Muscle of back (tissue), 11 donors: Measurements from ENCODE around the gene SLC16A12. TPM values are rescaled to one million over a fixed set of nuclear protein-coding genes. Genes with fewer than 3 reads are reported as not detected.
A peak's percentile ranks its signal among the peaks of the same experiment; 100 is the strongest.
"Not testable (repeated sequence)": the region's sequence is repeated elsewhere in the genome, so short reads cannot be mapped to it uniquely, and the experiment has no call there.

Experiments used
- DNase-seq, 3 donors: peaks; one replicate each; pipeline versions ENCODE4 v3.0.0 to v3.0.0-alpha.2; 2013
- polyA plus RNA-seq, 10 donors: library from polyadenylated mRNA; unstranded; fragments of 120-200 nt; gene quantifications; one replicate each; pipeline ENCODE4 v1.2.1, GENCODE V29; 2013; ENCODE audit not compliant: insufficient read length in 10 of 10

SLC16A12 gene
- polyA plus RNA-seq, 10 donors = 0.86 to 2.6 (median 1.5) TPM

DNA sequence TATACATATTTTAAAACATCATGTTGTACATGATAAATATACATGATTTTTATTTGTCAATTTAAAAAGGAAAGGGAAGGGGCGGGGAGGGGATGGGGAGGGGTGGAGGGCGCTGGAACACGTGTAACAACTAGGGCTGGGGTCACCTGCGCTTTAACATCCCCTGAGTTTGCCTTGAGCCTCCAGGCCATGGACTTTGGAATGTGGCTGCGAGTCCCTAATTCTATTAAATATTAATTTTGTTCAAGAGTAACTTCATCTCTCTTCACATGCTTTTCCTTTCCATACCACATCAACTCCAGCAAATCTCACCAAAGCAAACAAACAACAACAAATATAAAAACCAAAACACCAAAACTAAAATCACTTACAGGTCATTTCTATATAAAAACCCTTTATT lies 110.4 kb downstream of the SLC16A12 start:
- DNase-seq = no peak

- no peak for DNase-seq
Observed at GRCh38 chr10:89421018-89421476, 114.3 kb downstream of the SLC16A12 start.

DNA sequence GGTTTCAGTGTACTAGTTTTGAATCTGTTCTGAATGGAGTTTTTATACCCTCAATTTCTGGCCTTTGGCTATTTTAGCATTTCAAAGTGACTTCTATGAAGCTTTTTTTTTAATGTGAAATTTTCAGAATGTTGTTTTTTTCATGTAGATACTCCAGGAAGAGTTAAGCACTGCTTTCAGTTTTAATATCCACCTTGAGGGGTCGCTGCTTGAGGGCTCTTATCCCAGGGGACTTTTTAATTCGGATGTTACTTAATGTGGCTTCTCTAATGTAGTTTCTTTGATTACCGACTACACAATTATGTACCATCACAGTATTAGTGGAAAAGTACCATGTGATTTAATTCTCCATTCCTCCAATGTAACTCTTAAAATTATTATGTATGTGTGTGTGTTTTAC lies 115.8 kb downstream of the SLC16A12 start:
- DNase-seq = peak in 1 of 3 donors; percentile 30

DNA sequence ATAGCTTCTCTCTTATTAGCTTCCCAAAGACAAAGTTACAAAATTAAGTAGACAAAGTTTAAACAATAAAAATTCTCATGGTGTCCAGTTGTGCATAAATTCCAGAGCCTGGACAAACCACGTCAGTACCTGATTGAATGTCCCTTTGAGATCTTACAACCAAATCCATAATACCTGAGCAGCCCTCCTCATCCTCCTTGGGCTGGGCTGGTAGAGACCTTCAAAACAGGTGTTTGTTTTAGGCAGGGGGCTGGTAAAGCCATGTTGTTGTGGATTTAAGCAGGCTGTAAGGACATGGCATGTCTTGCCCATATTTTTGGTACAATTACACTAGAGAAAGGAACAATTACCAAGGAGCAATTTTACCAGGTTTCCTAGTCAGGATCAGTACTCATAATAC lies 118.9 kb downstream of the SLC16A12 start:
- DNase-seq = no peak

DNA sequence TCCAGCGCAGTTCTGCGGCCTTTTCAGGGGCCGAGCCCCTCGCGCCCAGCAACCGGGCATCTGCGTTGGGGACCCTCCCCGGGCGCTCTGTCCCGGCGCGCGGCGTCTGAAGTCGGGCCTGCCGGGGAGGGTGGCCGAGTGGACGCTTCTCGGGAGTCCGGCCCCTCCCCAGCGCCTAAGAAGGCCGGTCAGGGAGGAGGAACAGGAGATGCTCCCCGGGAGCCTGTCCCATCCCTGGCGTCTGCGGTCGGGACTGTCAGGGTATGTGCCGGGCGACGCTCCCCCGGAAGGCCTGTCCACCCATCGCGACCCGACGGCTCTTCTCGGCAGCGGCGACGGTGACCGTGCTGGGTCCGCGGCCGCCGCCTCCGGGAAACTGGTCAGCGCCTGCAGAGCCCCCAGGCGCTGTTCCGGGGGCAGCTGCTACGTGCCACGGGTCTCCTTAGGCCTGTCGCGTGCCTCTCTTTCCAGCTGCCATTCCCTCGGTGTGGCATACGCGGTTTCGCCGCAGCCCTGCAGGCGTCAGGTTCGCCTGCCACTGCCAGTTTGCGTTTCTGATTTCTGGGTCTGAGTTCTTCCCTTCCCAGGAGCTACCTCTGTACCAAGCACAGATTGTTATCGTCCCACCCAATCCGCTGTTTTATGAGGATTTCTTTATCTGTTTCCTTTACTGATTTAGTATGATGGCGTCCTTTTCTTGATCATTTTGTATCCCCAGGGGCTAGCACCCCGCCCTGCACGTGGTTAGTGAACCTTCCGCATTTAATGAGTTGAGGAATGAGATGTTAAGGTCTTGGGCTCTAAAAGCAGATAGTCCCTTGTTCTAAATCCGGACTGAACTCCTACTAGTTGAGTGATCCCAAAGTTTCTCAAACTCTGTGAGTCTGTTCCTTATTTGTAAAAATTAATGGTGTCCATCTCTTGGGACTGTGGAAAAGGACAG lies 120.2 kb downstream of the SLC16A12 start:
- peak; percentile 44 to 92 (median 64) for DNase-seq

DNA sequence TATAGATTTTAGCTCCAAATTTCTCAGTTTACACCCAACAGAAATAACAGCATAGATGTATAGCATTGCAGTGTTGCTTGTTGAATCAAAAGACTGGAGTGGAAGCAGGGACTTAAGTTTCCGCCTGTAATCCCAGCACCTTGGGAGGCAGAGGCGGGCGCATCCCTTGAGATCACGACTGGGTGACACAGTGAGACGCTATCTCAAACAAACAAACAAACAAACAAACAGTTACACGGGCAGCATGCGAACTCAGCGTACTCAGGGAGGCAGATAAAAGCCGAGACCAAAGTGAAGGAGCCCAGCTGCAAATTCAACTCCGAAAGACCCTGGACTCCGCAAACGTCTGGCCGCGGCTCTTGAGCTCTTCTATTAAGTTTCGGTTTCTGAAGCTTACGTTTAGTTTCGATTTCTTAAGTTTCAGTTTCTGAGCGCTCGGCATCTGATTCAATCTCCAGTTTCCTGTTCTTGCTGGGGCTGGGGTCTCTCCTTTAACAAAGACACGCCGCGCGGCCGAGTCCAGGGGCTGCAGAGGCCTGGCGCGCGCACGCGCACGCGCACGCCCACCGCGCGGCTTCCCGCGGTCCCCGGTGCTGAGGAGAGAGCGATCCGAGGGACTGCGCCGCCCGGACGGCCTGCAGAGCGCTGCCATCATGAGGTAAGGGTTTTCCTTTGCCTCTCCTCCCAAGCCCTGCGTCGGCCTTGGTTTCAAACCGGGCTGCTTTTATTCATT lies 121.1 kb downstream of the SLC16A12 start, which contains the start of gene IFIT5:
Gene IFIT5 (plus strand): TSS at position 423 of the 733 bp plus-strand sequence. CDS start 231 bp downstream, at position 654.
- DNase-seq = peak; percentile 75 to 96 (median 89)

DNA sequence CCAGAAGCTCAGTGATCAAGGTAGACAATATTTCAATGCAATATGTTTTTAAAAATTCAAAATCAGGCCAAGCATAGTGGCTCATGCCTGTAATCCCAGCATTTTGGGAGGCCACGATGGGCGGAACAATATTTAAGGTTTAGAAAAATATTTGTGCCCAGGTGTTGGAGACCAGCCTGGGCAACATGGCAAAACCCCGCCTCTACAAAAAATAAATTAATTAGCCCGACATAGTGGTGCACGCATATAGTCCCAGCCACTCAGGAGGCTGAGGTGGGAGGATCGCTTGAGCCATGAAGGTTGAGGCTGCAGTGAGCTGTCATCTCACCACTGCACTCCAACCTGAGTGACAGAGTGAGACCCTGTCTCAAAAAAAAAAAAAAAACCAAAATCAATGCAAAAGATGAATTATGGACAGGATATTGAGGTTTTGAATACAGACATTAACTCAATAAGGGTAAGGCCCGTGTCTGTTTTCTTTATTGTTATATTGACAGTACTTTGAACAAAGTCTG lies 121.9 kb downstream of the SLC16A12 start:
- no peak for DNase-seq

GRCh38 chr10:89412276-89412675 lies 123.1 kb downstream of the SLC16A12 start:
- not testable (repeated sequence) for DNase-seq

GRCh38 chr10:89411135-89411534 lies 124.3 kb downstream of the SLC16A12 start:
- not testable (repeated sequence) for DNase-seq

DNA sequence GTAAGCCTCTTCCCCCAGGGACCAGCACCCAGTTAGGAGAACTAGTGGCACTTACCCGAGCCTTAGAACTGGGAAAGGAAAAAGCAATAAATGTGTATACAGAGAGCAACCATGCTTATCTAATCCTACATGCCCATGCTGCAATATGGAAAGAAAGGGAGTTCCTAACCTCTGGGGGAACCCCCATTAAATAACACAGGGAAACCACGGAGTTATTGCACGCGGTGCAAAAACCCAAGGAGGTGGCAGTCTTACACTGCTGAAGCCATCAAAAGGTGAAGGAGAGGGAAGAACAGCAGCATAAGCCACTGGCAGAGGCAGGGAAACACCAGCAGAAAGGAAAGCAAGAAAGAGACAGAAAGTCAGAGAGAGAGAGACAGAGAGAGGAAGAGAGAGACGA lies 124.8 kb downstream of the SLC16A12 start:
- not testable (repeated sequence) for DNase-seq

DNA sequence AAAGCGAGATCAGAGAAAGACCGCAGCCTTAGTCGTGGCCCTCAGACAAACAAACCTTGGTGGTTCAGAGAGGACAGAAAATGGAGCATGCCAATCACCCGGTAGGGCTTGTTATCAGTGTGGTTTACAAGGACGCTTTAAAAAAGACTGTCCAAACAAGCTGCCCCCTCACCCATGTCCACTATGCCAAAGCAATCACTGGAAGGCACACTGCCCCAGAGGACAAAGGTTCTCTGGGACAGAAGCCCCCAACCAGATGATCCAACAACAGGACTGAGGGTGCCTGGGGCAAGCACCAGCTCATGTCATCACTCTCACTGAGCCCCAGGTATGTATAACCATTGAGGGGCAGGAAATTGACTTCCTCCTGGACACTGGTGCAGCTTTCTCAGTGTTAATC lies 126.1 kb downstream of the SLC16A12 start:
- not testable (repeated sequence) for DNase-seq

GRCh38 chr10:89407792-89408191 lies 127.6 kb downstream of the SLC16A12 start:
- DNase-seq = not testable (repeated sequence)

DNA sequence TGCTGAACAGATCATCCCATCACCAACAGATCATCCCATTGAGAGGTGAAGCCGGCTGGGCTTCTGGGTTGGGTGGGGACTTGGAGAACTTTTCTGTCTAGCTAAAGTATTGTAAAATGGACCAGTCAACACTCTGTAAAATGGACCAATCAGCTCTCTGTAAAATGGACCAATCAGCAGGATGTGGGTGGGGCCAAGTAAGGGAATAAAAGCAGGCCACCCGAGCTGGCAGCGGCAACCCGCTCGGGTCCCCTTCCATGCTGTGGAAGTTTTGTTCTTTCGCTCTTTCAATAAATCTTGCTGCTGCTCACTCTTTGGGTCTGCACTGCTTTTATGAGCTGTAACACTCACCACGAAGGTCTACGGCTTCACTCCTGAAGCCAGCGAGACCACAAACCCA lies 129.2 kb downstream of the SLC16A12 start:
- not testable (repeated sequence) for DNase-seq

DNA sequence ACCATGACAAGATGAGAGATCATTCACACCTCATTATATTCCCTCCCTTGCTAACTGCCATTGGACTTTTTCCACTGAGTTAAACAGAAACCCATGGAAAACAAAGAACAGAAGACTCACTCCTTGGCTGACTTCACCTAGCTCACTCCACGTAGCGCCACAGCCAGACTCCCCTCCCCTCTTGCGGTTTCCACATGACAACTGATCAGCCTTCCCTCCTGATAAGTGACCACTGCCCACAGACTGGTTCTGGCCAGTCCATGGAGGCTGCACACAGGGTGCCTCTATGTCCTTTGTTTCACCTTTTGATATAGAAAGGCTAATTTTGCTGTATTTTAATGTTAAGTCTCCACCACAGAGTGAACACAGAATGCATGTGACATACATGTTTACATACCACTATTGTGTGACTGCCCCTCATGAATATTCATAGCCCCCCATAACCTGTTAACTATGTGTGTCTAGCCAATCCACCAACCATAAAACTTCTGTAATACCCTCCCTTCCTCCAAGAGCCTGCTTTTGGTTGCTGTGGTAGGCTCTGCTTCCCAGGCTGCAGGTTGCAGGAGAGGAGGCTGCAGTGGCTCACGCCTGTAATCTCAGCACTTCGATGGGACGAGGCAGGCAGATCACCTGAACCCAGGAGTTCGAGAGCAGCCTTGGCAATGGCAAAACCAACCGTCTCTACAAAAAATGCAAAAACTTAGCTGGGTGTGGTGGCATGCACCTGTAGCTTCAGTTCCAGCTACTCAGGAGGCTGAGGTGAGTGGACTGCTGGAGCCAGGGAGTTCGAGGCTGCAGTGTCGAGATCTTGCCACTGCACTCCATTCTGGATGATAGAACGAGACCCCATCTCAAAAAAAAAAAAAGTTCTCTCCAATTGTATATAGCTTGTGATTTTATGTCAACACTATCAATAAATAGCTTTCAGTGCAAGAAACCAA lies 131.0 kb downstream of the SLC16A12 start:
- DNase-seq = peak in 2 of 3 donors; percentile 20 to 46

DNA sequence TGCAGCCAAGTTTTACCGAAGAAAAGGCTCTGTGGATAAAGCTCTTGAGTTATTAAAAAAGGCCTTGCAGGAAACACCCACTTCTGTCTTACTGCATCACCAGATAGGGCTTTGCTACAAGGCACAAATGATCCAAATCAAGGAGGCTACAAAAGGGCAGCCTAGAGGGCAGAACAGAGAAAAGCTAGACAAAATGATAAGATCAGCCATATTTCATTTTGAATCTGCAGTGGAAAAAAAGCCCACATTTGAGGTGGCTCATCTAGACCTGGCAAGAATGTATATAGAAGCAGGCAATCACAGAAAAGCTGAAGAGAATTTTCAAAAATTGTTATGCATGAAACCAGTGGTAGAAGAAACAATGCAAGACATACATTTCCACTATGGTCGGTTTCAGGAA lies 132.4 kb downstream of the SLC16A12 start:
- no peak for DNase-seq

DNA sequence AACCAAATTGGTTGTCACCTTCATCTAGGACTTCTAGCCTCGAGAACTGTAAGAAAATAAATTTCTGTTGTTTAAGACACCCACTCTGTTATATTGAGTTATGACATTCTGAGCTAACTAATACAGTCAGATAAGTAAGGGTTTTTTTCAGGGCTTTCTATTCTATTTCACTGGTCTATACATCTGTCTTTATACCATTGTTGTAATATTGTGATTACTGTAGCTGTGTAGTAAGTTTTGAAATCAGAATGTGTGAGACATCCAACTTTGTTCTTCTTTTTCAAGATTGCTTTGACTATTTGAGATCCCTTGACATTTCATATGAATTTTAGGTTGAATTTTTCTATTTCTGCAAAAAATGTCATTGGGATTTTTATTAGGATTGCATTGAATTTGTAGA lies 135.4 kb downstream of the SLC16A12 start:
- DNase-seq = no peak

DNA sequence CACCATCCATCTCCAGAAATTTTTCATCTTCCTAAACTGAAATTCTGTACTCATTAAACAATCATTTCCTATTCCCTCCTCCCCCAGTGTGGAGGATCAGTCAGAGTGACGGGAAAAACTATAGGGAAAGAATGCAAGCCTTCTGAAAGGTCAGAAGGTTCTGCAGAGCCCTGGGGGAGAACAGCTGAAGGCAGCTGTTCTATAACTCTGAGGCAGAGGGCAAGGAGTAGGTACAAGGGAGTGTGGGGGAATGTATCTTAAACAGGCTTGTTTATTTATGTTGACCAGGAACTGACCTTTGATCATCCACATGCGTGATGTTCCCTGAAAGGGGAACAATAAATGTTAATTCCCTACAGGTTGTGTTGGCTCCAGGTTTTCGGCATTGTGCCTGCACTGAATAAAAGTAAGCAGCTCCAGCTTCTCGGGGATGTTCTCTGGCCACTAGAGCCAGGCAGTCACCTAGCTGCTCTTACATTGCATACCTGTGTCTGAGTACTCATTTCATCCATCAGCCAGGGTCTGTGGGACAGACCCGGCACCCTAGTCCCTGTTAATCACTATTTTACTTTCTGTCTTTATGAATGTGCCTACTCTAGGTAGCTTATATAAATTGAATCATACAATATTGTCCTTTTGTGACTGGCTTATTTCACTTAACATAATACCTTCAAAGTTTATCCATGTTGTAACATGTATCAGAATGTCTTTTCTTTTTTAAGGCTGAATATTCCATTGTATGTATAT lies 137.2 kb downstream of the SLC16A12 start:
- peak in 2 of 3 donors; percentile 32 to 70 for DNase-seq

- no peak for DNase-seq
Observed at GRCh38 chr10:89395141-89395540, 140.3 kb downstream of the SLC16A12 start.

DNA sequence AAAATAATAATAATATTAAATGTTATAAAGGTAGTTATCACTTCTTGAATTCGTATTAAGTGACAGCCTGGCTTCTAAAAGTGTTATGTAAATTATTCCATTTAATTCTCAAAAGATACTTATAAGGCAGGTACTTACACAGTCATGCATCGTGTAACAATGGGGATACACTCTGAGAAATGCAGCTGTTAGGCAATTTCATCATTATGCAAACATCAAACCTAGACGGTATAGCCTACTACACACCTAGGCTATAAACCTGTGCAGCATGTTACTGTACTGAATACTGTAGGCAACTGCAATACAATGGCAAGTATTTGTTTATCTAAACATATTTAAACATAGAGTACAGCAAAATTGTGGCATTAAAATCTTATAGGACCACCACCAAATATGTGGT lies 141.5 kb downstream of the SLC16A12 start:
- no peak for DNase-seq

- peak in 2 of 3 donors; percentile 60 to 76 for DNase-seq
Observed at GRCh38 chr10:89392974-89393373, 142.4 kb downstream of the SLC16A12 start.
